GM21367 (cell line): Measurements from ENCODE around the gene GGT5.
"Not testable (repeated sequence)": the region's sequence is repeated elsewhere in the genome, so short reads cannot be mapped to it uniquely, and the experiment has no call there.

Source experiments
- ATAC-seq: cut with Tn5 transposase; IDR thresholded peaks from one replicate; pipeline ENCODE4 v1.9.1; 2021; ENCODE audit not compliant: unreplicated experiment

Gene GGT5

GRCh38 chr22:24263479-24263878 is 18.6 kb upstream of the GGT5 start:
- not testable (repeated sequence) for ATAC-seq

- not testable (repeated sequence) for ATAC-seq
Observed at GRCh38 chr22:24262185-24262749, 17.4 kb upstream of the GGT5 start.

GRCh38 chr22:24259459-24259858 is 14.6 kb upstream of the GGT5 start:
- not testable (repeated sequence) for ATAC-seq

DNA sequence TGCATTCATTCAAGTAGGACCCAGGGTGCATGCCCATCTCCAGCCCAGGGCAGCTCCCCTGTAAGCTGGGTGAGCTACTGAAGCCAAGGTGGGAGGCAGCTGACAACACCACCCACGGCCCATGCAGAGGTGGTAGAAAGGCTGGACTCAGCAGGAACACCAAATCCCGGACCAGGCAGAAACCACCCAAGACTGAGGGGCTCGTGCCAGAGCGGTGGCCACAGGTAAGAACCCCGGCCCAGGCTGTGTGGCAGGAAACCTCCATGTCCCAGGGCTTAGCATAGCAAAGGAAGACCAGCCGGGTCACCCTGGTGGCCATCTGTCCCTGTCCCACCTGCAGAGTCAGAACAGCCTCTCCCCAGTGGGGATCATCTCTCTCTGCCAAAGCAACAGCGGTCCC is 11.9 kb upstream of the GGT5 start:
- not testable (repeated sequence) for ATAC-seq

- ATAC-seq: not testable (repeated sequence)
Observed at GRCh38 chr22:24256136-24256535, 11.3 kb upstream of the GGT5 start.

DNA sequence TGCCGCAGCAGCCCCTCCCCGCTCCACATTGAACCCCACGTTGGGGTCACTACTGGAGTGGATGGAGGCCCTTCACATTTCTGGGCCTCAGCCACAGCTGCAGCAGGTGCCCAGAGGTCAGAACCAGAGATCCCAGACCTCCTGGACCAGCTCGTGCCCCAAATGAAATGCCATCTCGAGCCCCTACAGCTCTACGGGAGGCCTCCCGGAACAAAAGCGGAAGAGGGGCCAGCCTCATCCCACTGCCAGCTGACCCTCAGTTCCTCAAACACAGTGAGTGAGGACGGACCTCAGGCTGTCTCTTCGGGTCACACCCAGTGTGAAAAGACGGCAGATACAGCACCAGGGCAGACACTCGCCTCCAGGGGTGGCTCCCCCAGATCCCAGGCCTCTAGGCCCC is 8.2 kb upstream of the GGT5 start:
- not testable (repeated sequence) for ATAC-seq

GRCh38 chr22:24251286-24251685 is 6.4 kb upstream of the GGT5 start:
- ATAC-seq: not testable (repeated sequence)

- ATAC-seq: not testable (repeated sequence)
Observed at GRCh38 chr22:24249413-24249812, 4.5 kb upstream of the GGT5 start.

GRCh38 chr22:24248611-24249010 is 3.7 kb upstream of the GGT5 start:
- not testable (repeated sequence) for ATAC-seq

- ATAC-seq: no peak
Observed at GRCh38 chr22:24247564-24248344, 2.9 kb upstream of the GGT5 start.

DNA sequence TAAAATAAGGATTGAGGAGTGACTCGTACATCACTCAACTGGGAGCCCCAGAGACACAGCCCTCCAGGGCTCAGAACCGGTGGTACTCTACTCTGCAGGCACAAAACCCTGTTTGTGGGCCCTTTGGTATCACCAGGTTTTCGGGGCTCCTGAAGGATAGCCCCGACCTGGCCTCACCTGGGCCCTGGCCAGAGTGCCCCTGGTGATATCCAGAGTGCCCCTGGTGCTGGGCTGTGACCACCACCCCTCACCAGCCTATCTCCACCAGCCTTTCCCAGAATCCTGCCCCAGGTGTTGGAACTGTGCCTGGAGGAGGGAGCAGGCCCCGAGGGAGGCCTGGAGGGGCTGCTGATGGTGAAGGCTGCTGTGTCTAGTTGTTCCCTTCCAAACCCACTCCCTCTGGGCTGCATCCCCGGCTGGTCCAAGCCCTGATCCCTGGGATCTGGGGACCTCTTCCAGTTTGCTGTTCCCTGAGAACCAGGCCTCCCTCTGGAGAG is 2.2 kb upstream of the GGT5 start:
- no peak for ATAC-seq

GRCh38 chr22:24245584-24246561 is 991 bp upstream of the GGT5 start:
- not testable (repeated sequence) for ATAC-seq

- ATAC-seq: no peak
Observed at GRCh38 chr22:24244144-24244787, 616 bp downstream of the GGT5 start.

DNA sequence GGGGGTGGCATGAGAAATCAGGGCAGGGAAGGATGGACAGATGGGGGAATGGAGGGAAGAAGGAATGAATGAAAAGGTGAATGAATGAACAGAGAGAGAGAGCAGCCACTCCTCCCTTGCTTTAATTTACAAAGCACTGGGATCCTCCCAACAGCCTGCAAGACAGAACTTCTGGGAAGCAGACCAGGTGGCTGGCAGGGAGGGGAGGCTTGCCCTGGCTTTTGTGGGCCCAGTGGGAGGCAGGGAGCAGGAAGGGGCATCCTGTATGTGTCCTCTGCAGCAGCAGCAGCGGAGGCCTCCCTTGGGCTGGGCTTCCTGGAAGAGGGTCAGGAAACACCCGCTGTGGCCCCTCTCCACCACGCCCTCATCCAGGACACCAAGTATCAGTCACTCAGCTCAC is 1.5 kb downstream of the GGT5 start:
- ATAC-seq: not testable (repeated sequence)

GRCh38 chr22:24240985-24241692 is 3.7 kb downstream of the GGT5 start:
- not testable (repeated sequence) for ATAC-seq

GRCh38 chr22:24240381-24240780 is 4.5 kb downstream of the GGT5 start:
- ATAC-seq: no peak

GRCh38 chr22:24238101-24238694 is 6.7 kb downstream of the GGT5 start:
- ATAC-seq: not testable (repeated sequence)

- ATAC-seq: no peak
Observed at GRCh38 chr22:24236656-24237055, 8.2 kb downstream of the GGT5 start.

GRCh38 chr22:24235315-24235714 is 9.6 kb downstream of the GGT5 start:
- ATAC-seq: no peak

DNA sequence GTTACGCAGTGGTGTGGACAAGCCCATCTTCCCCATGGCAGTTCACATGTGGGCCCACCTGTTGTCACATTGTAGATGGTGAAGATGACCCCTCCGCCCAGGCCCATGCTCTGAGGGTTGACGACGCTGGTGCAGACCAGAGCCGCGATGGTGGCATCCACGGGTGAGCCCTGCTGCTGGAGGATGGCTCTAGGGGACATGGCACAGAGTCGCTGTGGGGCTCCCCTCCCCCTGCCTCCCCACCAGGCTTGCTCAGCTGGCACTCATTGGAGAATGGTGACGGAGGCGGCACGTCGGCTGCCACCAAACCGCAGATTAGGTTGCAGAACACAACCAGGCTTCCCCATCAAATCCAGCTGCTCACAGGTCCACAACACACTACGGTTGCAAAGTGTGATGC is 11.1 kb downstream of the GGT5 start:
- no peak for ATAC-seq
